H9 (cell line): ENCODE results near the gene KHSRP. TPM values are rescaled to one million over a fixed set of nuclear protein-coding genes. Genes with fewer than 3 reads are reported as not detected.

Experiments used
- DNase-seq: peaks from one replicate; pipeline ENCODE4 v3.0.0-alpha.2; 2017
- H2AFZ ChIP-seq: one replicate; pipeline ENCODE4 v1.6.1; 2013; ENCODE audit warnings: mild to moderate bottlenecking, low read length, control low read depth, moderate library complexity
- H2AK5ac ChIP-seq: 2 replicates; pipeline ENCODE4 v1.6.1; 2013; ENCODE audit warnings: low read length, control low read depth, mixed read lengths; ENCODE audit not compliant: insufficient read length
- H2BK120ac ChIP-seq: one replicate; pipeline ENCODE4 v1.6.1; 2013; ENCODE audit warnings: low read depth, mild to moderate bottlenecking, low read length, control low read depth, inconsistent platforms; ENCODE audit not compliant: poor library complexity, severe bottlenecking
- H2BK12ac ChIP-seq: 2 replicates; pipeline ENCODE4 v1.6.1; 2013; ENCODE audit warnings: low read length, control low read depth, mixed read lengths, low read depth; ENCODE audit not compliant: insufficient read length
- H2BK15ac ChIP-seq: 2 replicates; pipeline ENCODE4 v1.6.1; 2013; ENCODE audit warnings: low read depth, low read length, control low read depth
- H2BK20ac ChIP-seq: one replicate; pipeline ENCODE4 v1.6.1; 2013; ENCODE audit warnings: low read depth, mild to moderate bottlenecking, low read length, control low read depth, inconsistent platforms; ENCODE audit not compliant: poor library complexity, severe bottlenecking
- H2BK5ac ChIP-seq: 2 replicates; pipeline ENCODE4 v1.6.1; 2013; ENCODE audit warnings: low read length, control low read depth, mixed read lengths; ENCODE audit not compliant: insufficient read length
- H3K14ac ChIP-seq: 2 replicates; pipeline ENCODE4 v1.6.1; 2013; ENCODE audit warnings: low read length, control low read depth; ENCODE audit not compliant: insufficient read depth
- H3K18ac ChIP-seq: 2 replicates; pipeline ENCODE4 v1.6.1; 2013; ENCODE audit warnings: low read depth, mild to moderate bottlenecking, mixed read lengths, low read length, control low read depth; ENCODE audit not compliant: insufficient read length
- H3K23ac ChIP-seq: 2 replicates; pipeline ENCODE4 v1.6.1; 2013; ENCODE audit warnings: low read length, control low read depth, mixed read lengths, low read depth; ENCODE audit not compliant: insufficient read length
- H3K23me2 ChIP-seq: 2 replicates; pipeline ENCODE4 v1.6.1; 2013; ENCODE audit warnings: low read depth, mild to moderate bottlenecking, mixed read lengths, low read length, control low read depth; ENCODE audit not compliant: insufficient read length, poor library complexity, severe bottlenecking
- H3K27ac ChIP-seq: 2 replicates; pipeline ENCODE4 v1.5.1; 2013; ENCODE audit warnings: low read length, control low read depth, mixed read lengths, low read depth; ENCODE audit not compliant: insufficient read length
- H3K27me3 ChIP-seq: 2 replicates; pipeline ENCODE4 v1.6.1; 2013; ENCODE audit warnings: low read length, control low read depth, inconsistent platforms; ENCODE audit not compliant: insufficient read depth
- H3K4ac ChIP-seq: 2 replicates; pipeline ENCODE4 v1.6.1; 2013; ENCODE audit warnings: low read depth, mild to moderate bottlenecking, control low read depth, inconsistent platforms, low read length, moderate library complexity
- H3K4me1 ChIP-seq: 2 replicates; pipeline ENCODE4 v1.6.1; 2013; ENCODE audit warnings: low read length, control low read depth, inconsistent platforms; ENCODE audit not compliant: insufficient read depth
- H3K4me2 ChIP-seq: 2 replicates; pipeline ENCODE4 v1.6.1; 2013; ENCODE audit warnings: low read length, control low read depth, mixed read lengths; ENCODE audit not compliant: insufficient read length, insufficient read depth
- H3K56ac ChIP-seq: 2 replicates; pipeline ENCODE4 v1.6.1; 2013; ENCODE audit warnings: low read depth, mild to moderate bottlenecking, mixed read lengths, low read length, control low read depth; ENCODE audit not compliant: insufficient read length
- H3K79me1 ChIP-seq: 2 replicates; pipeline ENCODE4 v1.6.1; 2013; ENCODE audit warnings: low read depth, mild to moderate bottlenecking, moderate library complexity, low read length, control low read depth, inconsistent platforms; ENCODE audit not compliant: insufficient read depth, poor library complexity, severe bottlenecking
- H3K79me2 ChIP-seq: 2 replicates; pipeline ENCODE4 v1.6.1; 2013; ENCODE audit warnings: low read length, control low read depth, inconsistent platforms; ENCODE audit not compliant: insufficient read depth
- H3K9ac ChIP-seq: 2 replicates; pipeline ENCODE4 v1.6.1; 2013; ENCODE audit warnings: low read length, control low read depth, mixed read lengths; ENCODE audit not compliant: insufficient read length; ENCODE audit errors: extremely low read depth
- H3K9me3 ChIP-seq: one replicate; pipeline ENCODE4 v1.6.1; 2013; ENCODE audit warnings: low read depth, low read length, inconsistent platforms; ENCODE audit not compliant: control insufficient read depth
- H3T11ph ChIP-seq: one replicate; pipeline ENCODE4 v1.6.1; 2013; ENCODE audit warnings: mild to moderate bottlenecking, low read length, control low read depth, inconsistent platforms
- H4K20me1 ChIP-seq: one replicate; pipeline ENCODE4 v1.6.1; 2013; ENCODE audit not compliant: control insufficient read depth, insufficient read length, insufficient read depth
- H4K5ac ChIP-seq: 2 replicates; pipeline ENCODE4 v1.6.1; 2013; ENCODE audit warnings: low read depth, mild to moderate bottlenecking, mixed read lengths, low read length, control low read depth; ENCODE audit not compliant: insufficient read length
- H4K8ac ChIP-seq: replicated peaks from 2 replicates; pipeline ENCODE4 v1.6.1; 2013; ENCODE audit warnings: low read length, control low read depth, mixed read lengths, low read depth; ENCODE audit not compliant: insufficient read length
- H4K91ac ChIP-seq: 2 replicates; pipeline ENCODE4 v1.6.1; 2013; ENCODE audit warnings: low read depth, mild to moderate bottlenecking, moderate library complexity, mixed read lengths, low read length, control low read depth; ENCODE audit not compliant: insufficient read length
- H3K27ac Mint-ChIP-seq, 3 experiments: 2 replicates in 2 of 3; 3 replicates in 1 of 3; pipeline ENCODE4 v1.8.0; 2020 to 2021; ENCODE audit warnings: mixed read lengths in 3 of 3, mild to moderate bottlenecking in 1 of 3, moderate library complexity in 1 of 3
- H3K27me3 Mint-ChIP-seq: 2 replicates; pipeline ENCODE4 v1.8.0; 2021; ENCODE audit warnings: low read depth, mild to moderate bottlenecking, moderate library complexity, mixed read lengths
- H3K36me3 Mint-ChIP-seq, 3 experiments: 2 replicates in 2 of 3; 3 replicates in 1 of 3; pipeline ENCODE4 v1.8.0; 2020 to 2021; ENCODE audit warnings: low read depth in 3 of 3, mixed read lengths in 3 of 3; ENCODE audit not compliant: insufficient read depth in 1 of 3
- H3K4me1 Mint-ChIP-seq, 2 experiments: 2 replicates each; pipeline ENCODE4 v1.8.0; 2020; ENCODE audit warnings: mixed read lengths in 2 of 2
- H3K4me3 Mint-ChIP-seq, 2 experiments: 2 replicates in 1 of 2; 3 replicates in 1 of 2; pipeline ENCODE4 v1.8.0; 2020 to 2021; ENCODE audit warnings: mild to moderate bottlenecking in 2 of 2, mixed read lengths in 2 of 2, moderate library complexity in 1 of 2
- H3K9me3 Mint-ChIP-seq, 2 experiments: 2 replicates in 1 of 2; 3 replicates in 1 of 2; pipeline ENCODE4 v1.8.0; 2020; ENCODE audit warnings: mild to moderate bottlenecking in 2 of 2, mixed read lengths in 2 of 2, moderate library complexity in 1 of 2
- CTCF ChIP-seq: fragments of 200-600 bp; sonication (generic); conservative IDR thresholded peaks from 3 replicates; pipeline ENCODE4 v1.8.0; 2021; ENCODE audit warnings: antibody characterized with exemption, mild to moderate bottlenecking
- WGBS: extraction: QIAGEN DNeasy Blood & Tissue Kit; methylation state at CpG from one replicate; pipeline ENCODE4 v1.1.7; 2013; ENCODE audit warnings: missing lambda C conversion rate, low lambda C conversion rate, mixed read lengths; ENCODE audit not compliant: insufficient read length; ENCODE audit errors: extremely low coverage; 5-methylcytosine and 5-hydroxymethylcytosine counted together
- total RNA-seq: library from RNA; stranded (reverse); gene quantifications from 2 replicates; pipeline ENCODE4 v1.2.1, GENCODE V29; 2021

KHSRP gene
- total RNA-seq, 1 experiment from 2014 or later, result 602 TPM

- H4K5ac ChIP-seq, result no peak overlapping the region
- no peak overlapping the region for H2AK5ac ChIP-seq
- H3K27me3 ChIP-seq, result no peaks in the 10 kb centered on the region
- no peak overlapping the region for H2AFZ ChIP-seq
- peaks cover 2% of the 10 kb centered on the region for H4K20me1 ChIP-seq
- H3K9me3 Mint-ChIP-seq, result no peaks in the 10 kb centered on the region; a peak in 1 of 5 replicates
- no peak overlapping the region for H3K18ac ChIP-seq
- H3K79me1 ChIP-seq, result no peaks in the 10 kb centered on the region
- DNase-seq, result no peak
- H3K4me2 ChIP-seq, result no peak overlapping the region
- no peak overlapping the region for H2BK15ac ChIP-seq
- H2BK120ac ChIP-seq, result no peak overlapping the region
- no peak overlapping the region for H2BK5ac ChIP-seq
- no peaks in the 10 kb centered on the region for H3K23me2 ChIP-seq
- H3K27ac ChIP-seq, result no peak overlapping the region
- peaks cover 8 to 19% (median 14%) of the 10 kb centered on the region in 3 experiments; a peak in 6 of 7 replicates for H3K36me3 Mint-ChIP-seq
- no peak overlapping the region for H3K9ac ChIP-seq
- no peak overlapping the region for H3K56ac ChIP-seq
- 0 out of 7 replicates have a peak overlapping the region, but pooled peaks of 1 of the 3 experiments have one; percentile 4 for H3K27ac Mint-ChIP-seq
- no peak overlapping the region for H4K8ac ChIP-seq
- no peaks in the 10 kb centered on the region for H3K79me2 ChIP-seq
- no peak overlapping the region for H3K4me3 Mint-ChIP-seq
- no peak overlapping the region for H2BK20ac ChIP-seq
- no peak overlapping the region for H3K4ac ChIP-seq
- no peaks in the 10 kb centered on the region; a peak in 1 of 4 replicates for H3K4me1 Mint-ChIP-seq
- no peaks in the 10 kb centered on the region for H3K4me1 ChIP-seq
- no peak overlapping the region for H2BK12ac ChIP-seq
- H3K27me3 Mint-ChIP-seq, result peaks cover 2% of the 10 kb centered on the region; the same call in 1 of the 2 replicates
- no peaks in the 10 kb centered on the region for H3K9me3 ChIP-seq
- H3K14ac ChIP-seq, result no peak overlapping the region; the same call in 1 of the 2 replicates
- no peak for TF ChIP-seq CTCF
- no peak overlapping the region for H4K91ac ChIP-seq
- no CpG with 5 or more reads among the region's 13 CpGs for WGBS
- no peak overlapping the region for H3T11ph ChIP-seq
- H3K23ac ChIP-seq, result no peak overlapping the region
These were observed 19.4 kb upstream of the KHSRP start for GRCh38 chr19:6443986-6444385.
